K562 (cell line): ENCODE measurements around the gene ZNF346. TPM values are rescaled to one million over a fixed set of nuclear protein-coding genes. Genes with fewer than 3 reads are reported as not detected.
A peak's percentile ranks its signal among the peaks of the same experiment; 100 is the strongest.
"Not testable (repeated sequence)": the region's sequence is repeated elsewhere in the genome, so short reads cannot be mapped to it uniquely, and the experiment has no call there.

Source experiments
- ATAC-seq: fragments of 200-7000 bp; cut with Tn5 transposase; 3 replicates; pipeline ENCODE4 v1.9.1; 2020; ENCODE audit warnings: moderate library complexity
- BruUV-seq: library from RNA; stranded (reverse); fragments of 400-500 nt; replicated peaks from 2 replicates; lab custom pipeline; 2021; lab: Mats Ljungman, UMichigan
- CTCF ChIA-PET: fragments of 300-600 bp; formaldehyde crosslinking; extraction: SDS; loops from one replicate; lab custom pipeline; 2021; ENCODE audit warnings: low intra/inter-chr PET ratio; lab: Yijun Ruan, JAX
- POLR2A ChIA-PET: fragments of 300-600, 350-650 bp; sonication (Branson Sonifier 250); formaldehyde crosslinking; extraction: SDS; loops from one replicate; lab custom pipeline; 2021; ENCODE audit warnings: antibody characterized with exemption, inconsistent platforms; lab: Yijun Ruan, JAX
- DNase-seq, 4 experiments: peaks; one replicate each; pipeline versions ENCODE4 v3.0.0 to v3.0.0-alpha.2; 2011 to 2018; ENCODE audit warnings: low spot score in 3 of 4, mixed read lengths in 3 of 4; ENCODE audit errors: extremely low read depth in 1 of 4
- FAIRE-seq: peaks from 2 replicates; lab custom pipeline; 2011; peaks lifted over from hg19 to GRCh38; lab: Jason Lieb, UNC
- H2AFZ ChIP-seq: 2 replicates; pipeline ENCODE4 v1.6.0; 2011; ENCODE audit warnings: low read depth, low read length, control low read depth, inconsistent platforms
- H3K27ac ChIP-seq: fragments of 200-600 bp; 3 replicates; pipeline ENCODE4 v1.8.0; 2011; ENCODE audit warnings: low read depth, mild to moderate bottlenecking, control low read depth, inconsistent platforms, low read length, moderate library complexity, mixed read lengths; ENCODE audit errors: extremely low read depth
- H3K27me3 ChIP-seq, 2 experiments: fragments of 300-600 bp in 1 of 2; 2 replicates in 1 of 2; 3 replicates in 1 of 2; pipeline versions ENCODE4 v1.6.0 to v1.8.0; 2011; ENCODE audit warnings: inconsistent platforms in 2 of 2, low read length in 2 of 2, mild to moderate bottlenecking in 1 of 2, mixed read lengths in 1 of 2, moderate library complexity in 1 of 2; ENCODE audit not compliant: control insufficient read depth in 2 of 2, insufficient read depth in 2 of 2
- H3K36me3 ChIP-seq: fragments of 300-600 bp; 3 replicates; pipeline ENCODE4 v1.8.0; 2011; ENCODE audit warnings: mild to moderate bottlenecking, low read length, inconsistent platforms; ENCODE audit not compliant: control insufficient read depth, insufficient read depth
- H3K4me1 ChIP-seq, 2 experiments: fragments of 200-600 bp in 1 of 2; replicated peaks in 1 of 2; 2 replicates in 1 of 2; 3 replicates in 1 of 2; pipeline versions ENCODE4 v1.5.1 to v1.8.0; 2011; ENCODE audit warnings: inconsistent platforms in 2 of 2, low read length in 2 of 2, mild to moderate bottlenecking in 1 of 2, mixed read lengths in 1 of 2, moderate library complexity in 1 of 2; ENCODE audit not compliant: control insufficient read depth in 2 of 2, insufficient read depth in 2 of 2
- H3K4me2 ChIP-seq: 2 replicates; pipeline ENCODE4 v1.6.1; 2011; ENCODE audit warnings: low read length, control low read depth, inconsistent platforms, mixed read lengths; ENCODE audit not compliant: insufficient read depth
- H3K4me3 ChIP-seq: fragments of 200-600 bp; sonication (generic), shearing (Covaris generic); 2 replicates; pipeline ENCODE4 v1.5.1; 2016; ENCODE audit warnings: control low read depth, inconsistent platforms
- H3K79me2 ChIP-seq: fragments of 200-600 bp; 3 replicates; pipeline ENCODE4 v1.8.0; 2011; ENCODE audit warnings: low read length, inconsistent platforms; ENCODE audit not compliant: control insufficient read depth, insufficient read depth
- H3K9ac ChIP-seq, 2 experiments: 2 replicates each; pipeline versions ENCODE4 v1.6.0 to v1.6.1; 2011; ENCODE audit warnings: low read depth in 2 of 2, low read length in 2 of 2, control low read depth in 1 of 2, inconsistent platforms in 1 of 2, mild to moderate bottlenecking in 1 of 2, mixed read lengths in 1 of 2; ENCODE audit not compliant: insufficient read depth in 1 of 2
- H3K9me1 ChIP-seq: one replicate; pipeline ENCODE4 v1.6.0; 2011; ENCODE audit warnings: inconsistent platforms, mild to moderate bottlenecking, low read length, moderate library complexity; ENCODE audit not compliant: control insufficient read depth, insufficient read depth
- H3K9me3 ChIP-seq: replicated peaks from 2 replicates; pipeline ENCODE4 v1.5.1; 2011; ENCODE audit warnings: low read depth, low read length, inconsistent platforms; ENCODE audit not compliant: control insufficient read depth, insufficient read depth
- H4K20me1 ChIP-seq: replicated peaks from 2 replicates; pipeline ENCODE4 v1.6.1; 2011; ENCODE audit warnings: low read length, inconsistent platforms, mixed read lengths; ENCODE audit not compliant: control insufficient read depth, insufficient read depth
- BCL6 ChIP-seq: fragments of 250-450 bp; sonication (Bioruptor Pico); IDR thresholded peaks from 2 replicates; pipeline ENCODE4 v1.4.0; 2020
- C11orf30 ChIP-seq: fragments of 450-650 bp; IDR thresholded peaks from 2 replicates; pipeline ENCODE4 v1.6.1; 2016; ENCODE audit warnings: low read depth, mild to moderate bottlenecking
- CEBPB ChIP-seq: fragments of 450-650 bp; IDR thresholded peaks from 2 replicates; pipeline ENCODE4 v1.6.1; 2016; ENCODE audit warnings: missing genetic modification characterization, missing compliant biosample characterization
- EGR1 ChIP-seq: fragments of 450-650 bp; conservative IDR thresholded peaks from 2 replicates; pipeline ENCODE4 v1.6.1; 2017; ENCODE audit warnings: mild to moderate bottlenecking
- MED1 ChIP-seq: sonication (generic); formaldehyde crosslinking; IDR thresholded peaks from 2 replicates; pipeline ENCODE4 v1.8.1; 2023; ENCODE audit warnings: missing genetic modification reagents, borderline replicate concordance
- MTF1 ChIP-seq: fragments of 250-450 bp; sonication (Bioruptor Pico); IDR thresholded peaks from 2 replicates; pipeline ENCODE4 v1.9.0; 2021; ENCODE audit warnings: moderate library complexity, mild to moderate bottlenecking, inconsistent platforms, borderline replicate concordance
- ZNF197 ChIP-seq: fragments of 200-800 bp; sonication (Bioruptor generic); IDR thresholded peaks from 2 replicates; pipeline ENCODE4 v1.6.1; 2016; ENCODE audit warnings: low read depth, missing genetic modification characterization, missing compliant biosample characterization
- ZNF561 ChIP-seq: fragments of 450-650 bp; formaldehyde crosslinking; conservative IDR thresholded peaks from 2 replicates; pipeline ENCODE4 v1.4.0; 2020; ENCODE audit warnings: mild to moderate bottlenecking, moderate library complexity
- ZNF766 ChIP-seq: fragments of 200-800 bp; sonication (Bioruptor generic); conservative IDR thresholded peaks from 2 replicates; pipeline ENCODE4 v1.6.1; 2016; ENCODE audit warnings: missing genetic modification characterization, missing compliant biosample characterization
- WGBS: fragments of 100-300 bp; shearing (Covaris generic); methylation state at CpG from one replicate; pipeline ENCODE4 v1.1.6; 2016; ENCODE audit warnings: low coverage, mixed read lengths; ENCODE audit not compliant: insufficient coverage; ENCODE audit errors: missing lambda C conversion rate; 5-methylcytosine and 5-hydroxymethylcytosine counted together
- in situ Hi-C: fragments of 300-500 bp; cut with MboI; formaldehyde crosslinking; loops from 4 replicates; pipeline ENCODE4 v1.15.0; 2018; ENCODE audit warnings: inconsistent platforms, mixed read lengths
- intact Hi-C: fragments of 100-400 bp; cut with micrococcal nuclease; formaldehyde crosslinking; loops from 2 replicates; pipeline ENCODE4 v1.14.2; 2022
- polyA plus RNA-seq, 8 experiments: library from polyadenylated mRNA; depleted of rRNA in 4 of 8; stranded (reverse) in 5 of 8; unstranded in 3 of 8; fragments of >200 nt; fragmentation: Nextera tagmentation in 2 of 8; fragmentation: Illumina TruSeq in 1 of 8; extraction: Ambion mirVana in 2 of 8; extraction: Trizol in 1 of 8; gene quantifications; 2 replicates each; pipeline versions ENCODE4 v1.2.1 to v1.2.3, GENCODE V29; 2011 to 2014; ENCODE audit warnings: inconsistent platforms in 1 of 8, missing spikeins in 1 of 8
- total RNA-seq, 7 experiments: library from RNA; depleted of rRNA in 6 of 7; stranded (reverse); fragments of >200 nt in 6 of 7; fragmentation: Illumina TruSeq in 2 of 7; extraction: Trizol in 2 of 7; gene quantifications; 2 replicates each; pipeline versions ENCODE4 v1.2.1 to v1.2.3, GENCODE V29; 2011 to 2021; ENCODE audit warnings: low replicate concordance in 1 of 7
- TF ChIP-seq, protein P1 (sequence below): fragments of 200-800 bp; sonication (Bioruptor generic); IDR thresholded peaks from 2 replicates; pipeline ENCODE4 v1.6.1; 2017; ENCODE audit warnings: missing genetic modification characterization, missing compliant biosample characterization
- TF ChIP-seq, protein P2 (sequence below), 2 experiments: fragments of 150-350 bp in 1 of 2; IDR thresholded peaks; 2 replicates each; pipeline ENCODE4 v1.6.1; 2012 to 2016; ENCODE audit warnings: low read depth in 2 of 2, low read length in 2 of 2, mild to moderate bottlenecking in 1 of 2, moderate library complexity in 1 of 2

Gene ZNF346
- total and polyA plus RNA-seq, 9 of the 15 experiments (the other 6 are each of a cell fraction or from before 2014, with no cell fraction given), result 5.0 to 25.1 (median 20.1) TPM

- H3K27ac ChIP-seq, CTCF ChIA-PET, FAIRE-seq, DNase-seq, intact Hi-C loops, ATAC-seq, H3K4me3 ChIP-seq, H3K9me3 ChIP-seq, H3K9me1 ChIP-seq, H3K4me2 ChIP-seq, H4K20me1 ChIP-seq, H3K79me2 ChIP-seq, H2AFZ ChIP-seq, BruUV-seq, H3K4me1 ChIP-seq, POLR2A ChIA-PET, H3K27me3 ChIP-seq, in situ Hi-C loops, H3K9ac ChIP-seq: not testable (repeated sequence)
- TF ChIP-seq EGR1, result 0 out of 2 replicates have a peak, but pooled peaks have one; percentile 7
- TF ChIP-seq CEBPB (tag), result peak; percentile 32; the same call in 1 of the 2 replicates
- 100% methylated on average over 4 of the region's 7 CpGs for whole genome bisulfite sequencing
- H3K36me3 ChIP-seq, result peaks cover 78% of the 10 kb centered on the region
Measured at GRCh38 chr5:177048531-177048930, 26.0 kb downstream of the ZNF346 start.

- H3K9me1 ChIP-seq, result no peaks in the 10 kb centered on the region
- DNase-seq (peak in 1 of 4 experiments; percentile 16), ATAC-seq (peak; percentile 55; the same call in 1 of the 3 replicates), FAIRE-seq (no peak)
- H3K4me3 ChIP-seq, result no peak overlapping the region
- 90% methylated on average over 5 of the region's 5 CpGs for WGBS
- ChIA-PET POLR2A (interaction anchor here (0.6 to 1.3 kb wide), 2 partner anchors 9 to 22 kb away, joined by 3 read pairs; no protein-coding TSS in a partner anchor), CTCF (no interaction called here)
- no peak overlapping the region for H3K27ac ChIP-seq
- in situ Hi-C loops (no loop called here), intact Hi-C loops (no loop called here)
- H3K4me1 ChIP-seq, result no peaks in the 10 kb centered on the region
- H2AFZ ChIP-seq, result no peak overlapping the region
- H3K36me3 ChIP-seq, result peaks cover 76% of the 10 kb centered on the region
- H3K4me2 ChIP-seq, result no peak overlapping the region
- BruUV-seq, result no TSS peak
- H3K79me2 ChIP-seq, result no peaks in the 10 kb centered on the region
- H3K27me3 ChIP-seq, result no peaks in the 10 kb centered on the region
- no peaks in the 10 kb centered on the region for H4K20me1 ChIP-seq
- H3K9me3 ChIP-seq, result no peaks in the 10 kb centered on the region; the same call in 1 of the 2 replicates
- H3K9ac ChIP-seq, result no peak overlapping the region
- TF ChIP-seq, protein P1, sequence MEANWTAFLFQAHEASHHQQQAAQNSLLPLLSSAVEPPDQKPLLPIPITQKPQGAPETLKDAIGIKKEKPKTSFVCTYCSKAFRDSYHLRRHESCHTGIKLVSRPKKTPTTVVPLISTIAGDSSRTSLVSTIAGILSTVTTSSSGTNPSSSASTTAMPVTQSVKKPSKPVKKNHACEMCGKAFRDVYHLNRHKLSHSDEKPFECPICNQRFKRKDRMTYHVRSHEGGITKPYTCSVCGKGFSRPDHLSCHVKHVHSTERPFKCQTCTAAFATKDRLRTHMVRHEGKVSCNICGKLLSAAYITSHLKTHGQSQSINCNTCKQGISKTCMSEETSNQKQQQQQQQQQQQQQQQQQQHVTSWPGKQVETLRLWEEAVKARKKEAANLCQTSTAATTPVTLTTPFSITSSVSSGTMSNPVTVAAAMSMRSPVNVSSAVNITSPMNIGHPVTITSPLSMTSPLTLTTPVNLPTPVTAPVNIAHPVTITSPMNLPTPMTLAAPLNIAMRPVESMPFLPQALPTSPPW (CRISPR knock-in tag), result no peak
- TF ChIP-seq BCL6 (CRISPR knock-in tag), result no peak
- no peak for TF ChIP-seq C11orf30
- no peak for TF ChIP-seq ZNF766
- TF ChIP-seq ZNF561 (CRISPR knock-in tag), result no peak
- no peak for TF ChIP-seq MED1 (CRISPR knock-in tag)
- TF ChIP-seq MTF1 (CRISPR knock-in tag), result no peak
- TF ChIP-seq ZNF197 (CRISPR knock-in tag), result no peak
- TF ChIP-seq, protein P2, sequence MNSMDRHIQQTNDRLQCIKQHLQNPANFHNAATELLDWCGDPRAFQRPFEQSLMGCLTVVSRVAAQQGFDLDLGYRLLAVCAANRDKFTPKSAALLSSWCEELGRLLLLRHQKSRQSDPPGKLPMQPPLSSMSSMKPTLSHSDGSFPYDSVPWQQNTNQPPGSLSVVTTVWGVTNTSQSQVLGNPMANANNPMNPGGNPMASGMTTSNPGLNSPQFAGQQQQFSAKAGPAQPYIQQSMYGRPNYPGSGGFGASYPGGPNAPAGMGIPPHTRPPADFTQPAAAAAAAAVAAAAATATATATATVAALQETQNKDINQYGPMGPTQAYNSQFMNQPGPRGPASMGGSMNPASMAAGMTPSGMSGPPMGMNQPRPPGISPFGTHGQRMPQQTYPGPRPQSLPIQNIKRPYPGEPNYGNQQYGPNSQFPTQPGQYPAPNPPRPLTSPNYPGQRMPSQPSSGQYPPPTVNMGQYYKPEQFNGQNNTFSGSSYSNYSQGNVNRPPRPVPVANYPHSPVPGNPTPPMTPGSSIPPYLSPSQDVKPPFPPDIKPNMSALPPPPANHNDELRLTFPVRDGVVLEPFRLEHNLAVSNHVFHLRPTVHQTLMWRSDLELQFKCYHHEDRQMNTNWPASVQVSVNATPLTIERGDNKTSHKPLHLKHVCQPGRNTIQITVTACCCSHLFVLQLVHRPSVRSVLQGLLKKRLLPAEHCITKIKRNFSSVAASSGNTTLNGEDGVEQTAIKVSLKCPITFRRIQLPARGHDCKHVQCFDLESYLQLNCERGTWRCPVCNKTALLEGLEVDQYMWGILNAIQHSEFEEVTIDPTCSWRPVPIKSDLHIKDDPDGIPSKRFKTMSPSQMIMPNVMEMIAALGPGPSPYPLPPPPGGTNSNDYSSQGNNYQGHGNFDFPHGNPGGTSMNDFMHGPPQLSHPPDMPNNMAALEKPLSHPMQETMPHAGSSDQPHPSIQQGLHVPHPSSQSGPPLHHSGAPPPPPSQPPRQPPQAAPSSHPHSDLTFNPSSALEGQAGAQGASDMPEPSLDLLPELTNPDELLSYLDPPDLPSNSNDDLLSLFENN (IDR thresholded peaks at IDR 0.05; ENCODE audit: low read depth in 2 of 2, low read length in 2 of 2), result no peak
Measured at GRCh38 chr5:177049285-177049684, 26.8 kb downstream of the ZNF346 start.
